NCI-H2029 treated with DMSO at 0.1 percent for 48 hours (cell line): ENCODE results near the gene NAA11.
"Not testable (repeated sequence)": the region's sequence is repeated elsewhere in the genome, so short reads cannot be mapped to it uniquely, and the experiment has no call there.

Source experiments
- DNase-seq: peaks from one replicate; lab custom pipeline; 2025; lab: John Stamatoyannopoulos, UW

The NAA11 gene

GRCh38 chr4:79308137-79308536 lies 17.7 kb downstream of the NAA11 start:
- no peak for DNase-seq

DNA sequence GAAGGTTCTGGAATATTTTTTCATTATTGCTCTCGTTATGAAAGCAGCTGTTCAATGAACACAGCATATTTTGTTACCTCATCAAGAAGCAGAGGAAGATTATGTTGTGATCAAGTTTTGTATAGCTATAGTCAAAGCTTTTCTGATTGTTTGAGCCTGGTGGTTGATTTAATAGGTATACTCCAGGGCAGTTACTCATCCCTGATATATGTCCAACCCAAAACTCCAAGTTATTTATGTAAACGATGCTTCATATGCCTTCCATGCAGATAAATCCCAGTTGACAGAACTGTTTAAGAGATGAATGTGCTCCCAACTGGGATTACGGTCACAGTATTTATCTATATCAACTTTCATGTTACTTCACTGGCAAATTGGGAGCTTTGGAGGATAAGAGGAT lies 19.1 kb downstream of the NAA11 start:
- DNase-seq: no peak

- DNase-seq: no peak
These were observed 25.6 kb downstream of the NAA11 start for GRCh38 chr4:79300280-79300679.

GRCh38 chr4:79298484-79298883 lies 27.4 kb downstream of the NAA11 start:
- DNase-seq: no peak

DNA sequence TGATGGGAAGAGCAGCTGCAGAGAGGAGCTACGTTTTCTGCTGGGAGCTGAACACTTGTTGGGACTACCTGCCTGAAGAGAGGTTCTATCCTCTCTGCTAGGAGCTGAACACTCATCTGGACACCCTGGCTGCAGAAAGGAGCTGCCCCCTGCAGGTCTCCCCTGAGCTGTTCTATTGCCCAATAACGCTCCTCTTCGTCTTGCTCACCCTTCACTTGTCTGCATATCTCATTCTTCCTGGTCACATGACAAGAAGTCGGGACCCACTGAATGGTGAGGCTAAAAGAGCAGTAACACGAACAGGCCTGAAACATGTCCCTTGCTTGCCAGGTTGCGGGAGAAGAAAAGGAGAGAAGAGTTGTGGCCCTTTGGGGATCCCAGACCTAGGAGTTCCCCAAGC lies 27.8 kb downstream of the NAA11 start:
- DNase-seq: no peak

GRCh38 chr4:79297479-79297878 lies 28.4 kb downstream of the NAA11 start:
- DNase-seq: no peak

- DNase-seq: no peak
These were observed 29.0 kb downstream of the NAA11 start for GRCh38 chr4:79296768-79297428.

DNA sequence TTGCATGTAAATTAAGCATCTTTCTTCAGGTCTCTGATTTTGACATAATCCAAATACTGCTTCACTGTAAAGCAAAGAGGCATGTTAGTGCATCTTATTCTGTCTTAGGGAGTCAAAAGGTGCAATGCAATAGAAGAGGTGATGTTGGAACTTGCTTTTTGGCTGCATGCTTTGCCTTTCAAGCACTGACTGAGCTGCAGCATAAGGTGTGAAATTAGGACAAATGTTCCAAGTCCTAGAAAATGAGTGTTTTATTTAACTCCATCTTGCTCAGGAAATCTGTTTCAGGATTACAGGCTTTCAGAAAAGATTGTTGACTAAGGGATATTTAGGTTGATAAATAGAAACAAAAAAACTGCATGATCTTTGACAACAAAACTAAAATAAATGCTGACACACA lies 30.8 kb downstream of the NAA11 start:
- DNase-seq: no peak

DNA sequence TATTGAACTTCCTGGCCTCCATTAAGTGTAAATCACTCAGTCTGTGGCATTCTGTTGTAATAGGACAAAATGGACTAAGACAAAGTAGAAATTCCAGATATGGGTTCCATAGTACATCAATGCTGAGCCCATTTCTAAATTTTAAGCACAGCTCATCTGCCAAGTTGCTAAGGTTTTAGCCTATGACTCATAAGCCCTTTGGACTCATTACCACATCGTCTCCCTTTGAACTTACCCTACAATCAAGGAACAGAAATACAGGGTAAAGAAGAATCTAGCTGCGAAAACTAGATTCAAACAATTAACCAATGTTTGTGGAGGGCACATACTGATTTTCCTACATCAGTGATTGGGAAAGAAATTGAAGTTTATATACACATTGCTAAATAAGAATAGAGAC lies 31.8 kb downstream of the NAA11 start:
- DNase-seq: no peak

DNA sequence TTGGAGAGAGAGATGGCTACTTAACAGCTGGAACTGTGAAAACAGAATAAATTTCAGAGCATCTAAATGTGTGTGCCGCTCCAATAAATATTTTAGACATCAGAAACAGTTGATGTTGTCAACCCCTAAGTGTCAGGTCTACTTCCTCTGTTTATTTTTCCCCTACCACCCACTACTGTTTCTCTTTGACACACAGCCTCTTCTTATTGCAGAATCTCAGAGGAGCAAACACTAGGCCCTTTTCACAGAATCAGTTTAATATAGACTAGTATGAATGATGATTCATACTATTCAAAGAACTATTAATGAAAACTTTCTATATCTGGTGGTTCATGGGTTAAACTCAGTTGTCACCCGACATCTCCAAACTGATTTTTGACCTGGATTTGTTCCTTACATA lies 33.9 kb downstream of the NAA11 start:
- DNase-seq: no peak

DNA sequence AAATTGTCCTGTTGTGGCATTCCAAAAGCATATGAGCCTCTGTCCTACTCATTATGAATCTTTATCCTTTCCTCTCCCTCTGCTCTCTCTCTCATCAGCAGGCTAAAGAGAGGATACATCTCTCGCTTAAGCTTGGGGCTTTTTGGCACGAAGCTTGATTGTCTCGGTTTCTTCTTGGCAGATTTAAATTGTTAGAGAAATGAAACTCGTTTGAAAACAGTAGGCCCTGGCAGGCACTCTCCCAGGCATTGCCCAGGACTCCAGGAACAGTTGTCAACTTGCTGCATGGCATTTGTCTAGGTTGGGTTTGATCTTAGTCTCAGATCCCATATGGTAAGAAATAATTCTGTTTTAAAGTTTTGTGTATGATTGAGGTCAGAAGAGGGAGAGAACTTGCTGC lies 35.5 kb downstream of the NAA11 start:
- DNase-seq: no peak

DNA sequence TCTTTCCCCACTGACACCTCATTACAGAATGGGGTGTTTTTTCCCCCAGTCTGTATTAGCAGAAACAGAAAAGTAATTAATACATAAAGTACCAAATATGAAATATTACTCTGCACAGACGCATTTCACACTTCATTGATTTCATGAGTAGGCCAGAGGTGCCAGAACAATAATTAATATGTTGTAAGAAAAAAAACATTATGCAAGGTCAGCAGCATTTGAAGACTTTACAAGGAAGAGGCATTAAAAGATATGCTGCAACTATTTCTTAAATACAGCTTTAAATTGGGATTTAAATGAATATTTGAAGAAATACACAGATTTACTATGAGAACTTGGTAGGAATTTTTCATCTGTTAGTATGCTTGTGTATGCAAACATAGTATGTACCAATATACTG lies 37.7 kb downstream of the NAA11 start:
- no peak for DNase-seq

DNA sequence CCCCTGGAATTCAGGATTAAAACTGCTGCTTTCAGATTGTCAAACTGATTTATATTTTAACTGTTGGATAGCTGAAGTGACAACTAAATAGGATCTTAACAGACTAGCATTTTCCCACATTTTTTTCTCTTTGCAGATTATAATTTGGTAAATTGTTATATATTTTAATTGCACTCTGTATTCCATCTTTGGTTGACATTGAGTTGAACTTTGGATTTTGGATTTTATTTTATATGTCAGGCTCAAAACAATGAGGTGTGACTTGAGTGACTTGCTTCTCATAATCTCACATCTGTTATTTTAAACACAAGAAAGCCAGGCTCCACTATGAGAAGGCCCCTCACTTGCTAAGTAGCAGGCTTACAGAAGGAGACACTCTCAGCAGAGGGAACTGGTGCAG lies 38.1 kb downstream of the NAA11 start:
- DNase-seq: no peak

DNA sequence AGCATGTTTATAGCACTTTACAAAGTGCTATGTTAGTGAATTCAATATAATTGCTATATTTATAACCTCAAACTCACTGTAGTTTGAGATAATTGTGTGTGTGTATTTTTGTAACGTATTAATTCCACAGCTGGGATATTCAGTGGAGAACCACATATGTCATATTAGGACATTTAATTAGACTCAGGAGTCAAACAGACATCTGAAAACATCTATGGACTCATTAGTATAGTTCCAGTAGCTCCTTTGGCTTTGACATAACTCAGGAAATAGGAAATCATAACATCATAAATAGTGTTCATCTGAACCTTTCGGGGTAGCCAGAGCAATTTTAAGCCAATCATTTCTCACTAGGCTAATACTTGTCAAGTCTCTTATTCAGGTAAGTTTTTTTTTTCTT lies 38.8 kb downstream of the NAA11 start:
- no peak for DNase-seq

DNA sequence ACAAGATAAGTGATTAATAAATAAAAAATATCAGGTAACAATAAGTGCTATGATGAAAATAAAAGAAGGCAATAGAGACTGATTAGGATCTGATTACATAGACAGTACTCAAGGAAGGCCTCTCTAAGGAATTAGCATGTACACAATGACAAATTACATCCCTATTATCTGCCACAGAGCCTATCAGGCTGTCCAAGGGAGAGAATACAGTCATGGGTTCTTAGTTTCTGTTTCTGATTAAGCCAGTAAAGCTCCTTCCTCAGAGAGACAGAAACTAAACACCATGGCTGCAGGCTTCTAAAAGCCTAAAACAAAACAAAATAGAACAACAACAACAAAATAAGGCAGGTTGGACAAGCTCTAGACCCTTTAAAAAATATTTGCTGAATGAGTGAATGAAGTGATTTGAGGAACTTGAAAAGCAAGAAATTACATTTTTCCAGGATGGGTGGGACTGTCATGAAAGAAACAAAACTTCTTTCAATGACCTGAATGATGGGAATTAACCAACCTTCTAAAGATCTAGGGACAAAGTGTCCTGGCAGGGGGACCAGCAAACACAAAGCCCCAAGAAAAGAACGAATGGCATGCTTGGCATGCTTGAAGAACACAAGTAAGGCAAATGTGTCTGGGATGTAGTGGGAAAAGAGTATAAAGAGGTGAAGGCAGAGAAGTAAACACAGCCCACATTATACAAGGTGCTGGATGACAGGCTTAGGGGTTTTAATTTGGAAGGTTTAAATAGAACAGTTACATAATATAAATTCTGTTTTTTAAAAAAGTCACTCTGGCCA lies 44.1 kb downstream of the NAA11 start:
- no peak for DNase-seq

GRCh38 chr4:79277467-79277866 lies 48.4 kb downstream of the NAA11 start:
- not testable (repeated sequence) for DNase-seq

DNA sequence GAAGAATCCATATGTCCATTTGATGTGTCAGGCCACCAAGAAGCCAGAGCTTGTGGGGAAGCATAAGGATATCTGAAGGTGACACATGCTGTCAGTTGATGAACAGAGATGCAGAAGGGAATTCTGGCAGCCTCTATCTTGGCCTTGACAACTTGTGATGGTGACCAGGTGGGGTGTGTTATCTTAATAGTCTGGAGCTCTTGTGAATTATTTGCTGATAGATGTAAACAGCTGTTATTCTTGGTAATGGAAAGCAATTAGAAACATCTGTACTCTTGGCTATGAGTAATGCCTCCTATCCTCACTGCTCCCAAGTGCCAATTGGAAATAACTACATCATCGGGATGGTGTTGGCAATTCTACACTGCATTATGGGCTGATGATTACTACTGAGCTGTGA lies 51.9 kb downstream of the NAA11 start:
- no peak for DNase-seq

- DNase-seq: no peak
These were observed 53.1 kb downstream of the NAA11 start for GRCh38 chr4:79272761-79273160.

DNA sequence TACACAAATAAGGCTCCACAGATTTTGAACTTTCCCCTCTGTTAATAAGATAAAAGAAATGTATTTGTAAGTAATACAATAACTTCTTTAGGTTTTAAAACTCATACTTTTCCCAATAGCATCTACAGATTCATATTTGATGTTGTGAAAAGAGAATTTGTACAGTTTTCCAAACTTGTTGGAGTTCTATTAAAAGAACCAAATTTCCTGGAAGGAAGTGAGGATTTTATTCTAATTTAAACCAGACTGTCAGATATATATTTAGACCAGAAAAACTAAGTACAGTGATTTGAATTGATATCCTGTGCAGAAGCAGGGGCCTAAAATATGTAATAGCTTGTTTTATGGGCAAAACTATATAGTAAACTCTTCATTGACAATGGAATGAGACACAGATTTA lies 53.7 kb downstream of the NAA11 start:
- no peak for DNase-seq

DNA sequence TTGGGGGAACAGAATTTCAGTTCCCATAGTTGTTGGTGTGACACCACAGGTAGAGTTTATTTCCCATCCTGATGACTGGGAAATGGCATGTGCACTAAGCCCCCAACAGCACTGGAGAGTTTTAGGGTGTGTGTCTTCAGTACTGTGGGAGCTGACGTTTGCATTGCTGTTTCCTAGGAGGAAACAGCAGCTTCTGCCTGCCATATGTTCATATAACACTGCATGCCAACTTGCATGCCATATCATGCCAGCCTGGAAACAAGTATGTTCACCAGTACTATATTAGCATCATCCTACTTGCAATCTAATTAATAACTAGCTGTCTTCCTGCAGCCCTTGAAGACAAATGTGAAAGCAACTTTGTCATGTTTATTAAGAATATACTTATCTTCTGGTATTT lies 58.2 kb downstream of the NAA11 start:
- no peak for DNase-seq
